GM18909 (cell line): ENCODE measurements around the gene PAPOLB.

Experiments
- ATAC-seq: cut with Tn5 transposase; IDR thresholded peaks from one replicate; pipeline ENCODE4 v1.9.1; 2021; ENCODE audit warnings: mild to moderate bottlenecking; ENCODE audit not compliant: unreplicated experiment, poor library complexity

Gene PAPOLB

GRCh38 chr7:4825081-4825480 lies 36.7 kb downstream of the PAPOLB start:
- no peak for ATAC-seq

- ATAC-seq = no peak
Measured at GRCh38 chr7:4824120-4824775, 37.6 kb downstream of the PAPOLB start.

GRCh38 chr7:4823441-4824119 lies 38.2 kb downstream of the PAPOLB start:
- no peak for ATAC-seq

- no peak for ATAC-seq
Measured at GRCh38 chr7:4822677-4823076, 39.2 kb downstream of the PAPOLB start.

GRCh38 chr7:4820967-4821471 lies 40.8 kb downstream of the PAPOLB start:
- no peak for ATAC-seq

- ATAC-seq = no peak
Measured at GRCh38 chr7:4820405-4820966, 41.3 kb downstream of the PAPOLB start.

GRCh38 chr7:4819560-4820404 lies 42.0 kb downstream of the PAPOLB start:
- ATAC-seq = no peak

- ATAC-seq = no peak
Measured at GRCh38 chr7:4818000-4818794, 43.6 kb downstream of the PAPOLB start.

GRCh38 chr7:4817178-4817901 lies 44.5 kb downstream of the PAPOLB start:
- no peak for ATAC-seq

GRCh38 chr7:4816419-4817080 lies 45.3 kb downstream of the PAPOLB start:
- ATAC-seq = no peak

- no peak for ATAC-seq
Measured at GRCh38 chr7:4815609-4816418, 46.0 kb downstream of the PAPOLB start.

- ATAC-seq = no peak
Measured at GRCh38 chr7:4815121-4815520, 46.7 kb downstream of the PAPOLB start.

- ATAC-seq = no peak
Measured at GRCh38 chr7:4814433-4814832, 47.4 kb downstream of the PAPOLB start.

- no peak for ATAC-seq
Measured at GRCh38 chr7:4809666-4810065, 52.2 kb downstream of the PAPOLB start.

GRCh38 chr7:4809091-4809591 lies 52.7 kb downstream of the PAPOLB start:
- no peak for ATAC-seq

GRCh38 chr7:4808565-4808964 lies 53.3 kb downstream of the PAPOLB start:
- no peak for ATAC-seq

- no peak for ATAC-seq
Measured at GRCh38 chr7:4808026-4808425, 53.8 kb downstream of the PAPOLB start.
